ENCODE data around the gene EMC9.

DNA sequence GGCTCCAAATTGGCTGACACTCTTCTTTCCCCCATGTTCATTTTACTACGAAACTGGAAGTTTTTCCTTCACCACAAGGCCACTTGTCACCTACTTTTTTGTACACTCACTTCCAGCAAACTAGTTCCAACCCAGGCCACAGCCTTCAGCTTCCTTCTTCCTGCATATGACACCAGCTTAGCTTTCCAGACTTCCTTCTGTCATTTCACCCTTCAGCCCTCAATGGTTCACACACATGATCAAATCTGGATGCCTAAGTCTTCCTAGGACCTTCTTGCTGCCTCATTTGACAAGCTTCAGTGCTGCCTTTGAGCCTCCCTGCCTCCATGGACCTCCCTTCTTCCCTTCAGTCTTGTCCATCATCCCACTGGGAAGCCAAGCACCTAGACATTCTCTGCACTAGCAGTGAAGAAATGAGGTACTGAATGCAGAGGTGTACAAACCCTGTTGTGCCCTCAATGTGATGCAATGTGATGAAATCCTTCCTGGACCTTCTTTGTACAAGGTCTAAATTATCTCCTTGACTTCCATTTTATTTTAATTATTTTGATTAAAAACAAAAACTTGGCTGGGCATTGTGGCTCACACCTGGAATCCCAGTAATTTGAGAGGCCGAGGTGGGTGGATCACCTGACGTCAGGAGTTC, 26.2 kb upstream of the EMC9 start:
- TF ChIP-seq POLR2AphosphoS5 (IDR thresholded peaks at IDR 0.05; ENCODE audit: low read depth, low read length) (no peak), REST (IDR thresholded peaks at IDR 0.05; ENCODE audit: insufficient read depth in 1 of 2, low read depth in 2 of 2, low read length in 2 of 2) (no peak), SIN3A (IDR thresholded peaks at IDR 0.05; ENCODE audit: borderline replicate concordance, insufficient read depth, low read length) (no peak), TAF1 (IDR thresholded peaks at IDR 0.05; ENCODE audit: borderline replicate concordance, insufficient read depth, low read length) (no peak)

All from PFSK-1 (cell line).